CD4-positive, alpha-beta memory T cell (primary cell): ENCODE data around the gene DUOXA2. TPM values are rescaled to one million over a fixed set of nuclear protein-coding genes. Genes with fewer than 3 reads are reported as not detected.
A peak's percentile ranks its signal among the peaks of the same experiment; 100 is the strongest.

Experiments used
- CTCF ChIA-PET: fragments of 350-600 bp; sonication (Branson Sonifier 250); formaldehyde crosslinking; loops from one replicate; lab custom pipeline; 2021; ENCODE audit warnings: inconsistent platforms; ENCODE audit not compliant: partially characterized antibody; lab: Charles Lee
- POLR2A ChIA-PET: fragments of 350-600 bp; sonication (Branson Sonifier 250); formaldehyde crosslinking; loops from one replicate; lab custom pipeline; 2021; ENCODE audit not compliant: partially characterized antibody; lab: Charles Lee
- DNase-seq, 5 donors: peaks; one replicate each; pipeline versions ENCODE4 v3.0.0 to v3.0.0-alpha.2; 2020 to 2022; ENCODE audit warnings: mixed read lengths in 1 of 5
- H3K27ac ChIP-seq: one replicate; pipeline ENCODE4 v1.7.0; 2013; ENCODE audit warnings: low read depth, low read length
- H3K27me3 ChIP-seq: 2 replicates; pipeline ENCODE4 v1.7.0; 2013; ENCODE audit warnings: mild to moderate bottlenecking, low read length, moderate library complexity; ENCODE audit not compliant: insufficient read depth
- H3K36me3 ChIP-seq: 2 replicates; pipeline ENCODE4 v1.7.0; 2013; ENCODE audit warnings: mild to moderate bottlenecking, low read length, moderate library complexity; ENCODE audit not compliant: insufficient read depth
- H3K4me1 ChIP-seq: 2 replicates; pipeline ENCODE4 v1.7.0; 2013; ENCODE audit warnings: mild to moderate bottlenecking, low read length, moderate library complexity; ENCODE audit not compliant: insufficient read depth
- H3K4me3 ChIP-seq, 2 donors: one replicate each; pipeline ENCODE4 v1.7.0; 2013; ENCODE audit warnings: low read length in 2 of 2, mild to moderate bottlenecking in 1 of 2
- H3K9me3 ChIP-seq, 2 donors: one replicate each; pipeline ENCODE4 v1.7.0; 2013; ENCODE audit warnings: low read length in 2 of 2, control low read depth in 1 of 2; ENCODE audit not compliant: control insufficient read depth in 1 of 2
- H3K27ac Mint-ChIP-seq, 7 donors: one replicate each; pipeline ENCODE4 v1.8.0; 2020 to 2021; ENCODE audit warnings: mixed read lengths in 7 of 7, mild to moderate bottlenecking in 6 of 7, inconsistent platforms in 3 of 7, moderate library complexity in 3 of 7
- H3K27me3 Mint-ChIP-seq, 2 donors: one replicate each; pipeline ENCODE4 v1.8.0; 2020 to 2021; ENCODE audit warnings: mixed read lengths in 2 of 2
- H3K36me3 Mint-ChIP-seq, 2 donors: one replicate each; pipeline ENCODE4 v1.8.0; 2020 to 2021; ENCODE audit warnings: mixed read lengths in 2 of 2, inconsistent platforms in 1 of 2, mild to moderate bottlenecking in 1 of 2
- H3K4me1 Mint-ChIP-seq, 4 donors: one replicate each; pipeline ENCODE4 v1.8.0; 2020 to 2021; ENCODE audit warnings: mixed read lengths in 4 of 4, mild to moderate bottlenecking in 1 of 4
- H3K4me3 Mint-ChIP-seq, 8 donors: one replicate each; pipeline ENCODE4 v1.8.0; 2020 to 2021; ENCODE audit warnings: mixed read lengths in 8 of 8, mild to moderate bottlenecking in 7 of 8, moderate library complexity in 6 of 8, inconsistent platforms in 3 of 8
- H3K9me3 Mint-ChIP-seq, 8 donors: one replicate each; pipeline ENCODE4 v1.8.0; 2020 to 2021; ENCODE audit warnings: mixed read lengths in 8 of 8, mild to moderate bottlenecking in 5 of 8, inconsistent platforms in 3 of 8, moderate library complexity in 1 of 8
- intact Hi-C: fragments of 100-400 bp; cut with micrococcal nuclease; formaldehyde crosslinking; loops from one replicate; pipeline ENCODE4 v1.15.1; 2023
- polyA plus RNA-seq, 2 donors: library from polyadenylated mRNA; unstranded; fragments of 300-500 nt; fragmentation: Illumina TruSeq; gene quantifications; one replicate each; pipeline ENCODE4 v1.2.3, GENCODE V29; 2021
- total RNA-seq, 2 experiments: library from RNA; stranded (reverse); gene quantifications; one replicate each; pipeline ENCODE4 v1.2.3, GENCODE V29; 2021

DUOXA2 gene
- total and polyA plus RNA-seq, 4 experiments from 2014 or later: not detected

- no peak overlapping the region for H3K27ac Mint-ChIP-seq
- Histone ChIP-seq H3K27me3 (no peaks in the 10 kb centered on the region), H3K36me3 (no peaks in the 10 kb centered on the region), H3K9me3 (no peaks in the 10 kb centered on the region), H3K27ac (no peak overlapping the region), H3K4me3 (no peak overlapping the region), H3K4me1 (no peaks in the 10 kb centered on the region)
- no peaks in the 10 kb centered on the region for H3K9me3 Mint-ChIP-seq
- H3K27me3 Mint-ChIP-seq: no peaks in the 10 kb centered on the region
- peaks cover 0 to 1% of the 10 kb centered on the region in 2 donors for H3K36me3 Mint-ChIP-seq
- no peak overlapping the region for H3K4me3 Mint-ChIP-seq
- ChIA-PET CTCF (interaction anchor here (0.5 to 1.3 kb wide), 2 partner anchors 10 to 17 kb away, joined by 3 read pairs; no protein-coding TSS in a partner anchor), POLR2A (no interaction called here)
- intact Hi-C loops: no loop called here
- H3K4me1 Mint-ChIP-seq: peaks cover 0 to 4% (median 0%) of the 10 kb centered on the region in 4 donors
- DNase-seq: no peak
Observed at GRCh38 chr15:45143946-45144345, 29.8 kb downstream of the DUOXA2 start.

GRCh38 chr15:45144775-45145174 lies 30.6 kb downstream of the DUOXA2 start:
- intact Hi-C loops: no loop called here
- Mint-ChIP-seq H3K4me3 (no peak overlapping the region), H3K36me3 (peaks cover 0 to 1% of the 10 kb centered on the region in 2 donors), H3K4me1 (peaks cover 0 to 4% (median 0%) of the 10 kb centered on the region in 4 donors), H3K9me3 (no peaks in the 10 kb centered on the region), H3K27ac (peak overlapping the region in 1 of 7 donors; percentile 47), H3K27me3 (no peaks in the 10 kb centered on the region)
- Histone ChIP-seq H3K4me1 (no peaks in the 10 kb centered on the region), H3K36me3 (no peaks in the 10 kb centered on the region), H3K9me3 (no peaks in the 10 kb centered on the region), H3K27me3 (no peaks in the 10 kb centered on the region), H3K4me3 (no peak overlapping the region), H3K27ac (no peak overlapping the region)
- POLR2A ChIA-PET: no interaction called here
- no peak for DNase-seq
- CTCF ChIA-PET: interaction anchor here (1.6 to 2.5 kb wide), 2 partner anchors 23 to 27 kb away, joined by 4 to 6 read pairs; no protein-coding TSS in a partner anchor

GRCh38 chr15:45146405-45146804 lies 32.3 kb downstream of the DUOXA2 start:
- H3K9me3 ChIP-seq: no peaks in the 10 kb centered on the region
- intact Hi-C loops: no loop called here
- H3K9me3 Mint-ChIP-seq: no peaks in the 10 kb centered on the region
- no peaks in the 10 kb centered on the region for H3K4me1 ChIP-seq
- no peaks in the 10 kb centered on the region for H3K27me3 Mint-ChIP-seq
- peaks cover 0 to 4% (median 0%) of the 10 kb centered on the region in 4 donors for H3K4me1 Mint-ChIP-seq
- ChIA-PET CTCF (interaction anchor here (0.8 to 2.5 kb wide), 3 partner anchors 20 to 28 kb away, joined by 3 to 6 read pairs (median 5); no protein-coding TSS in a partner anchor), POLR2A (interaction anchor here (0.5 to 0.9 kb wide), 2 partner anchors 52 to 596 kb away, joined by 3 to 5 read pairs; no protein-coding TSS in a partner anchor)
- H3K4me3 Mint-ChIP-seq: no peak overlapping the region
- no peak for DNase-seq
- no peak overlapping the region for H3K27ac Mint-ChIP-seq
- no peaks in the 10 kb centered on the region for H3K36me3 ChIP-seq
- no peaks in the 10 kb centered on the region for H3K27me3 ChIP-seq
- H3K4me3 ChIP-seq: no peak overlapping the region
- no peak overlapping the region for H3K27ac ChIP-seq
- peaks cover 0 to 4% of the 10 kb centered on the region in 2 donors for H3K36me3 Mint-ChIP-seq

- POLR2A ChIA-PET: no interaction called here
Observed at GRCh38 chr15:45147606-45148005, 33.5 kb downstream of the DUOXA2 start.

GRCh38 chr15:45148076-45149059 lies 34.2 kb downstream of the DUOXA2 start:
- intact Hi-C loops: no loop called here
- Histone ChIP-seq H3K4me1 (no peaks in the 10 kb centered on the region), H3K4me3 (no peak overlapping the region), H3K27me3 (no peaks in the 10 kb centered on the region), H3K27ac (no peak overlapping the region), H3K9me3 (no peaks in the 10 kb centered on the region), H3K36me3 (no peaks in the 10 kb centered on the region)
- no peak overlapping the region for H3K4me3 Mint-ChIP-seq
- ChIA-PET CTCF (no interaction called here), POLR2A (interaction anchor here (1.2 kb wide), 1 partner anchor 17 kb away, joined by 3 read pairs; no protein-coding TSS in a partner anchor)
- H3K9me3 Mint-ChIP-seq: peaks cover 0 to 2% (median 0%) of the 10 kb centered on the region in 8 donors
- peak overlapping the region in 3 of 7 donors; percentile 46 to 71 (median 65) for H3K27ac Mint-ChIP-seq
- DNase-seq: no peak
- H3K4me1 Mint-ChIP-seq: peaks cover 0 to 4% (median 2%) of the 10 kb centered on the region in 4 donors
- H3K27me3 Mint-ChIP-seq: no peaks in the 10 kb centered on the region
- H3K36me3 Mint-ChIP-seq: peaks cover 6 to 9% of the 10 kb centered on the region in 2 donors

More at GRCh38 chr15:45147606-45148005, 33.5 kb downstream of the DUOXA2 start:
- Mint-ChIP-seq H3K4me1 (peaks cover 0 to 4% (median under 1%) of the 10 kb centered on the region in 4 donors), H3K4me3 (no peak overlapping the region), H3K27ac (peak overlapping the region in 1 of 7 donors; percentile 71), H3K27me3 (no peaks in the 10 kb centered on the region), H3K9me3 (peaks cover 0 to 2% (median 0%) of the 10 kb centered on the region in 8 donors), H3K36me3 (peaks cover 6 to 9% of the 10 kb centered on the region in 2 donors)
- intact Hi-C loops: no loop called here
- no peak overlapping the region for H3K4me3 ChIP-seq
- H3K27ac ChIP-seq: no peak overlapping the region
- no peaks in the 10 kb centered on the region for H3K9me3 ChIP-seq
- CTCF ChIA-PET: interaction anchor here (1.4 kb wide), 1 partner anchor 29 kb away, joined by 5 read pairs; no protein-coding TSS in a partner anchor
- no peak for DNase-seq
- no peaks in the 10 kb centered on the region for H3K4me1 ChIP-seq
- H3K36me3 ChIP-seq: no peaks in the 10 kb centered on the region
- H3K27me3 ChIP-seq: no peaks in the 10 kb centered on the region

- Mint-ChIP-seq H3K4me3 (no peak overlapping the region), H3K9me3 (peaks cover 0 to 2% (median 0%) of the 10 kb centered on the region in 8 donors), H3K27ac (peak overlapping the region in 1 of 7 donors; percentile 46), H3K27me3 (no peaks in the 10 kb centered on the region), H3K4me1 (peaks cover 0 to 4% (median 2%) of the 10 kb centered on the region in 4 donors), H3K36me3 (peaks cover 6 to 9% of the 10 kb centered on the region in 2 donors)
- ChIA-PET CTCF (no interaction called here), POLR2A (interaction anchor here (1.2 kb wide), 1 partner anchor 18 kb away, joined by 3 read pairs; no protein-coding TSS in a partner anchor)
- Histone ChIP-seq H3K4me1 (no peaks in the 10 kb centered on the region), H3K36me3 (no peaks in the 10 kb centered on the region), H3K27me3 (no peaks in the 10 kb centered on the region), H3K9me3 (no peaks in the 10 kb centered on the region), H3K27ac (no peak overlapping the region), H3K4me3 (no peak overlapping the region)
- intact Hi-C loops: no loop called here
- no peak for DNase-seq
Observed at GRCh38 chr15:45149060-45149459, 34.9 kb downstream of the DUOXA2 start.

- intact Hi-C loops: no loop called here
Observed at GRCh38 chr15:45150481-45150880, 36.4 kb downstream of the DUOXA2 start.

More at GRCh38 chr15:45150481-45150880, 36.4 kb downstream of the DUOXA2 start:
- H3K27me3 Mint-ChIP-seq: no peaks in the 10 kb centered on the region
- no peaks in the 10 kb centered on the region for H3K4me1 ChIP-seq
- H3K4me3 ChIP-seq: no peak overlapping the region
- H3K9me3 Mint-ChIP-seq: peaks cover 0 to 2% (median 0%) of the 10 kb centered on the region in 8 donors
- no peak overlapping the region for H3K27ac ChIP-seq
- peaks cover 6 to 7% of the 10 kb centered on the region in 2 donors for H3K36me3 Mint-ChIP-seq
- no peaks in the 10 kb centered on the region for H3K27me3 ChIP-seq
- no peaks in the 10 kb centered on the region for H3K36me3 ChIP-seq
- no peak overlapping the region for H3K4me3 Mint-ChIP-seq
- DNase-seq: no peak
- no peak overlapping the region for H3K27ac Mint-ChIP-seq
- no peaks in the 10 kb centered on the region for H3K9me3 ChIP-seq
- peaks cover 0 to 4% (median 2%) of the 10 kb centered on the region in 4 donors for H3K4me1 Mint-ChIP-seq
- POLR2A ChIA-PET: no interaction called here
- CTCF ChIA-PET: interaction anchor here (0.9 to 2.1 kb wide), 5 partner anchors 11 to 32 kb away, joined by 3 to 5 read pairs (median 3); no protein-coding TSS in a partner anchor
